Adrenal gland (tissue), 12 donors: ENCODE measurements around the gene RAD51B. TPM values are rescaled to one million over a fixed set of nuclear protein-coding genes. Genes with fewer than 3 reads are reported as not detected.

ENCODE experiments used
- DNase-seq, 7 donors: peaks; one replicate each; pipeline ENCODE4 v3.0.0-alpha.2; 2019 to 2020
- H3K27ac ChIP-seq, 5 donors: fragments of 200-600 bp; sonication (generic) in 4 of 5; 1 replicate in 3 of 5; 2 replicates in 2 of 5; pipeline versions ENCODE4 v1.5.1 to v1.8.0; 2016 to 2020; ENCODE audit warnings: mild to moderate bottlenecking in 1 of 5
- H3K27me3 ChIP-seq: fragments of 200-600 bp; 2 replicates; pipeline ENCODE4 v1.8.0; 2021
- H3K36me3 ChIP-seq, 2 donors: fragments of 200-600 bp; replicated peaks in 1 of 2; 1 replicate in 1 of 2; 2 replicates in 1 of 2; pipeline versions ENCODE4 v1.5.1 to v1.8.0; 2018 to 2022
- H3K4me1 ChIP-seq, 2 donors: fragments of 200-600 bp; replicated peaks in 1 of 2; 1 replicate in 1 of 2; 2 replicates in 1 of 2; pipeline versions ENCODE4 v1.5.1 to v1.8.0; 2018 to 2021
- H3K4me3 ChIP-seq, 4 donors: fragments of 200-600 bp; sonication (generic) in 3 of 4; one replicate each; pipeline ENCODE4 v1.5.1; 2016 to 2018
- H3K9me3 ChIP-seq, 3 donors: fragments of 200-600 bp; sonication (generic) in 1 of 3; replicated peaks in 1 of 3; 1 replicate in 2 of 3; 2 replicates in 1 of 3; pipeline versions ENCODE4 v1.5.1 to v1.8.0; 2016 to 2021
- POLR2A ChIP-seq, 2 donors: fragments of 450-650 bp; IDR thresholded peaks; one replicate each; pipeline ENCODE4 v1.6.1; 2017; ENCODE audit warnings: antibody characterized with exemption in 2 of 2, mild to moderate bottlenecking in 2 of 2, moderate library complexity in 1 of 2
- WGBS, 4 donors: extraction: QIAGEN DNeasy Blood & Tissue Kit in 2 of 4; methylation state at CpG; one replicate each; pipeline versions ENCODE4 v1.1.5 to v1.1.7; 2013 to 2017; 5-methylcytosine and 5-hydroxymethylcytosine counted together
- intact Hi-C, 2 donors: fragments of 100-400 bp; cut with DNase I; formaldehyde crosslinking; loops; one replicate each; pipeline versions ENCODE4 v1.14.1 to v1.15.0; 2022 to 2023
- polyA plus RNA-seq, 3 donors: library from polyadenylated mRNA; stranded (reverse); fragments of 200-250 nt in 2 of 3; fragments of 350-450 nt in 1 of 3; fragmentation: Illumina TruSeq in 1 of 3; extraction: RNeasy Lipid Tissue Mini Kit (QIAGEN cat#74804) in 1 of 3; gene quantifications; one replicate each; pipeline ENCODE4 v1.2.3, GENCODE V29; 2013 to 2014
- total RNA-seq, 9 donors: library from RNA; depleted of rRNA in 4 of 9; stranded (reverse); fragments of >200 nt in 4 of 9; fragments of 120-200 nt in 1 of 9; fragmentation: NEBNext Ultra II Directional in 1 of 9; extraction: Animal tissue kit (Norgen Biotek cat#: 25700) in 1 of 9; gene quantifications; one replicate each; pipeline versions ENCODE4 v1.1.0 to v1.2.4, GENCODE V29; 2013 to 2023
- TF ChIP-seq, protein P1 (sequence below), 6 experiments: fragments of 450-650 bp in 4 of 6; fragments of 200-600 bp in 2 of 6; sonication (generic) in 1 of 6; IDR thresholded peaks; 1 replicate in 5 of 6; 2 replicates in 1 of 6; pipeline versions ENCODE4 v1.5.1 to v1.8.0; 2016 to 2021; ENCODE audit warnings: antibody characterized with exemption in 6 of 6, mild to moderate bottlenecking in 2 of 6, moderate library complexity in 1 of 6
- donor health status: healthy with polysubstance abuse.
- donor health status: Bipolar disorder and iron deficiency.
- donor health status: DM: yes; HTN: yes; CAD: no.
- donor health status: DM: no; HTN: no; CAD: no.
- donor health status: DM: no; HTN: no; CAD: no.
- donor health status: DM: yes; HTN: yes; CAD: no.

RAD51B gene
- total and polyA plus RNA-seq, 12 donors, result 2.3 to 24.6 (median 12.4) TPM

DNA sequence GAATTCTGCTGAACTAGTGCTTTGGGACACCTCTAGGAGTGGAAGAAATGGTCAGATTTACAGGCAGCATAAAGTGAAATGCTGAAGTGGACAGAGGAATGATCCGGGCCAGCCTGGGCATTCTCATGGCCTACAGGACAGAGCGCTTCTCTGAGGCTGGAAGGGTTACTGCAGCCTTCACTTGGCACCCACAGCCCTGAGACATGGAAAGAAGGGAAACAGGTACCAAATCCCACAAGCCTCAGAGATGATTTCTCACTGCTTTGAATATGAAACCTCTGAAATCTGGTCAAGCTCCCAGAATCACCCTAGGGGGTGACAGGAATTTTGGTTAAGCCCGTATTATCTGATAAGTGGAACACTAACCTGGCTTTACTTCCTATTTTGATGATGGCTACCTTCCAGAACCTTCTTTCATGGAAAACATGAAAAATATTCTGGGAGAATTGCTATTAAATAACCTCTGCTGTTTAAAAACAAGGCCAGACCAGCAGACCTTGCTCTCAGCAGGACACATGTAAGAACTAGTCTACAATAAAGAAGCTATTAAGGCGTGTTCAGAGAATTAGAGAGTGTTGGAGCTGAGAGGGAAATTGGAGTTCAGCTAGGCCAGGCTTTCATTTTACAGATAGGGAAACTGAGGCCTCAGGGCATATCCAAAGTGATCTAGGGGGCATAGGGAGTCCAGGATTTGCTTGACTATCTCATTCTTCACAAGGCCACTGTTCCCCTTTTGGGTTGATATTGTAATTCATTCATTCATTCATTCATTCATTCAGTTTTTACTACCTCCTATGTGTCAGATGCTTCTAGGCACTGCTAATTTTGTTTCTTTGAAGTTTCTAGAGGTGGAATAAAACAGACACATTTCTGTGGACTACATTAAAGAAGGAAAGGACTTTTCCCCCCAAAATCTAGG is 691.8 kb downstream of the RAD51B start:
- Histone ChIP-seq H3K27me3 (no peaks in the 10 kb centered on the region), H3K4me3 (no peak overlapping the region), H3K27ac (peak overlapping the region in 1 of 5 donors; percentile 14), H3K4me1 (peaks cover 0 to 9% of the 10 kb centered on the region in 2 donors), H3K36me3 (no peaks in the 10 kb centered on the region), H3K9me3 (no peaks in the 10 kb centered on the region)
- intact Hi-C loops, result no loop called here
- DNase-seq, result no peak
- 80 to 87% (median 83%) methylated on average over 4 of the region's 4 CpGs for WGBS, 4 donors
- TF ChIP-seq POLR2A (IDR thresholded peaks at IDR 0.05), result no peak
- TF ChIP-seq, protein P1, sequence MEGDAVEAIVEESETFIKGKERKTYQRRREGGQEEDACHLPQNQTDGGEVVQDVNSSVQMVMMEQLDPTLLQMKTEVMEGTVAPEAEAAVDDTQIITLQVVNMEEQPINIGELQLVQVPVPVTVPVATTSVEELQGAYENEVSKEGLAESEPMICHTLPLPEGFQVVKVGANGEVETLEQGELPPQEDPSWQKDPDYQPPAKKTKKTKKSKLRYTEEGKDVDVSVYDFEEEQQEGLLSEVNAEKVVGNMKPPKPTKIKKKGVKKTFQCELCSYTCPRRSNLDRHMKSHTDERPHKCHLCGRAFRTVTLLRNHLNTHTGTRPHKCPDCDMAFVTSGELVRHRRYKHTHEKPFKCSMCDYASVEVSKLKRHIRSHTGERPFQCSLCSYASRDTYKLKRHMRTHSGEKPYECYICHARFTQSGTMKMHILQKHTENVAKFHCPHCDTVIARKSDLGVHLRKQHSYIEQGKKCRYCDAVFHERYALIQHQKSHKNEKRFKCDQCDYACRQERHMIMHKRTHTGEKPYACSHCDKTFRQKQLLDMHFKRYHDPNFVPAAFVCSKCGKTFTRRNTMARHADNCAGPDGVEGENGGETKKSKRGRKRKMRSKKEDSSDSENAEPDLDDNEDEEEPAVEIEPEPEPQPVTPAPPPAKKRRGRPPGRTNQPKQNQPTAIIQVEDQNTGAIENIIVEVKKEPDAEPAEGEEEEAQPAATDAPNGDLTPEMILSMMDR (IDR thresholded peaks at IDR 0.05), result no peak

GRCh38 chr14:68512088-68512487 is 692.5 kb downstream of the RAD51B start:
- H3K27ac ChIP-seq, result no peak overlapping the region
- H3K27me3 ChIP-seq, result no peaks in the 10 kb centered on the region
- H3K36me3 ChIP-seq, result no peaks in the 10 kb centered on the region
- no peak for DNase-seq
- no peaks in the 10 kb centered on the region for H3K9me3 ChIP-seq
- H3K4me3 ChIP-seq, result no peak overlapping the region
- intact Hi-C loops, result no loop called here
- H3K4me1 ChIP-seq, result peaks cover 3 to 8% of the 10 kb centered on the region in 2 donors
- 66 to 79% (median 75%) methylated on average over 6 of the region's 6 CpGs for WGBS, 4 donors
- TF ChIP-seq, protein P1 (IDR thresholded peaks at IDR 0.05), result no peak
- no peak for TF ChIP-seq POLR2A (IDR thresholded peaks at IDR 0.05)

GRCh38 chr14:68513137-68513536 is 693.6 kb downstream of the RAD51B start:
- intact Hi-C loops, result no loop called here
- Histone ChIP-seq H3K27ac (no peak overlapping the region), H3K36me3 (no peaks in the 10 kb centered on the region), H3K9me3 (no peaks in the 10 kb centered on the region), H3K27me3 (no peaks in the 10 kb centered on the region), H3K4me1 (peaks cover 3 to 8% of the 10 kb centered on the region in 2 donors), H3K4me3 (no peak overlapping the region)
- no peak for DNase-seq
- TF ChIP-seq, protein P1 (IDR thresholded peaks at IDR 0.05), result no peak
- no peak for TF ChIP-seq POLR2A (IDR thresholded peaks at IDR 0.05)
- 88 to 99% (median 90%) methylated on average over 2 of the region's 2 CpGs for WGBS, 4 donors

GRCh38 chr14:68513838-68514607 is 694.4 kb downstream of the RAD51B start:
- Histone ChIP-seq H3K4me3 (no peak overlapping the region), H3K27ac (no peak overlapping the region), H3K4me1 (peaks cover 3 to 12% of the 10 kb centered on the region in 2 donors), H3K27me3 (no peaks in the 10 kb centered on the region), H3K36me3 (no peaks in the 10 kb centered on the region), H3K9me3 (no peaks in the 10 kb centered on the region)
- intact Hi-C loops, result no loop called here
- DNase-seq, result no peak
- 82 to 88% (median 84%) methylated on average over 12 of the region's 12 CpGs for WGBS, 4 donors
- TF ChIP-seq, protein P1 (IDR thresholded peaks at IDR 0.05), result no peak
- TF ChIP-seq POLR2A (IDR thresholded peaks at IDR 0.05), result no peak
